ENCODE results near the gene CNTNAP2. TPM values are rescaled to one million over a fixed set of nuclear protein-coding genes. Genes with fewer than 3 reads are reported as not detected.
"Not testable (repeated sequence)": the region's sequence is repeated elsewhere in the genome, so short reads cannot be mapped to it uniquely, and the experiment has no call there.

Gene CNTNAP2
- polyA plus RNA-seq, 5 donors = 30.4 to 44.2 (median 39.8) TPM

DNA sequence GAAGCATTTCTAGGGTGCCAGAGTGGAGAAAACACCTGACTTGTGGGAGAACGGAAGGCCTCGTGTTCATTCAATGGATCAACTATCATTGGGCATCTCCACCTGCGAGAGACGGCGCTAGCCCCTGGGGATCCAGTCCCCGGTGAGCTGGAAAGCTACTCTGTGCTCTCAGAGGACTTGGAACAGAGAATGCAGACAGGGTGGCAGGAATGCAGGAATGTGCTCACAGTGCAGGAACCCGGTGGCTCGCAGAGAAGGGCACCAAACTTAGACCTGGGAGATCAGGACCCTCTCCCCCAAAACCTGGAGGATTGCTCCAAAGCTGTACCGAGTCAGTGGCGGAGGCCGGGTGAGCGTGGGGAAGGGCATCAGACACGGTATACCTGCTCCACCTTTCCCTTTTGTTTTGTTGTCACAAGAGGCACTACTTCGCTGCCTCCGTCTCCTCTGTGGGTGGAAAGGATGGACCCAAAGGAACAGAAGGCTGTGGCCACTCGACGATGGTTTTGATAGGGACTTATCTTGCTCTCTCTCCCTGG, 1905.0 kb downstream of the CNTNAP2 start:
- DNase-seq = no peak

- DNase-seq = no peak
These were observed 1906.2 kb downstream of the CNTNAP2 start for GRCh38 chr7:148022832-148023231.

DNA sequence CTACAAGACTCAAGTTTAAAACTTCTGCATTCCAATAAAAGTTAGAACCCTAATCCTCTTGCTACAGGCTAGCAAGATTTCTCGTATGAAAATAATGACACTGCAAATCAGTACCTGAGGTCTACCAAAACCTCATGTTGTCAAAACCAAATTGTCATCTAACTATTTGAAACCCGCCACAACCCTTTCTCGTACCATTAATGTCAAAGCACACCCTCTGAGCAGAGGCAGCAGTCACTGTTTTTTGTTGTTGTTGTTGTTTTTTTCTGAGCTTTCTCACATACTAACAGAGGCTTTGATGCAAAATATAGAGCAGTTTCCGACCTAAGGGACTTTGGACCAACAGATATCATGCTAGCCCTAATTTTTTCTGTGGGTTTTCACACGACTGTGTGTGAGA, 1910.1 kb downstream of the CNTNAP2 start:
- no peak for DNase-seq

- no peak for DNase-seq
These were observed 1911.6 kb downstream of the CNTNAP2 start for GRCh38 chr7:148028165-148028564.

DNA sequence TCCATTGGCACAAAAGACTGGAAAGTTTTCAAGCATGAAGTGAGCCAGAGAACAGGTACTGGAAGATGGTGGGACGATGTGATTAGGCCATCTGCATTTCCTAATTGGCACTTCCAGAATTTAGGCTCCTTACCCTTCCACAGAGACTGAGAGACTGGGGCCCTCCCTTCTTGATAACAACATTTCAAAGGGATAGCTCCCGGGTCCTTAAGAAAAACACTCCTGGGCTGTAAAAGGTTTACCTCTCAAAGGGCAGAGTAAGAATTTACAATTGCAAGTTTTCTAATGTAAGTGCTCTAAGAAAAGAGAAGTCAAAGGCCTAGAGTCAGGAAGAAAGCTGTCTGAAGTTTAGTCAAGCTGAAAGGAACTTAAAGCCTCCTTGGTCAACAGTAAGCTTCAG, 1914.4 kb downstream of the CNTNAP2 start:
- DNase-seq = no peak

DNA sequence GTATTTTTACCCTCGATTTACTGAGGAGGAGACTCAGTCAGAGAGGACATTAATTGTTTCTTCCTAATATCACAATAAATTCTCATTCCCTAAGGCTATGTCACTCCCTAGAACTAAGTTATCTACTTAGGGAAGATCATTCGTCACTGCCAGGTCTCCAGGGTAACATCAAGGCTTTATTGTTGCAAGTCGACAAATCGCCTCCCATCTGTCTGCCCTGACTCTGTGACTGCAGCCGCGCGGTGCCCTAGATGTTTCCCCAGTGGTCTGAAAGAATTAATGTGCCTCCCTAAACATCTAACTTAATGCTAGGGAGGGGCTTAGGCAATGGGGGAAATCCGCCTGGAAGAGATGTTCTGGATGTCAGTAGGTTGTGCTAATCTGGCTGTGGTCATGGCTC, 1915.2 kb downstream of the CNTNAP2 start:
- no peak for DNase-seq

DNA sequence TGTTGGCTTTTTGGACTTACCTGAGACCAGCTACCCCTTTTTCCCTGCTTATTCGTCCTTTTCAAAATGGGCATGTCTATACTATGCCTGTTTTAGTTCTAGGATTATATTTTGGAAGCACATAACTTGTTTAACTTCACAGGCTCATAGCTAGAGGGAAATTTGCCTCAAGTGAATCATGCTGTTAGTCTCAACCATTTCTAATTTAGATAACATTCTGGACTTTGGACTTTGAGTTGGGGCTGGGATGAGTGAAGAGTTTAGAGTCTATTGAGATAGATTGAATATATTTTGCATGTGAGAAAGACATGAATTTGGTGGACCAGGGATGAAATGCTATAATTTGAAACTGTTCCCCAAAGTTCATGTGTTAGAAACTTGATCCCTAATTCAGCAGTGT, 1919.3 kb downstream of the CNTNAP2 start:
- DNase-seq = no peak

GRCh38 chr7:148037044-148037443, 1920.4 kb downstream of the CNTNAP2 start:
- no peak for DNase-seq

DNA sequence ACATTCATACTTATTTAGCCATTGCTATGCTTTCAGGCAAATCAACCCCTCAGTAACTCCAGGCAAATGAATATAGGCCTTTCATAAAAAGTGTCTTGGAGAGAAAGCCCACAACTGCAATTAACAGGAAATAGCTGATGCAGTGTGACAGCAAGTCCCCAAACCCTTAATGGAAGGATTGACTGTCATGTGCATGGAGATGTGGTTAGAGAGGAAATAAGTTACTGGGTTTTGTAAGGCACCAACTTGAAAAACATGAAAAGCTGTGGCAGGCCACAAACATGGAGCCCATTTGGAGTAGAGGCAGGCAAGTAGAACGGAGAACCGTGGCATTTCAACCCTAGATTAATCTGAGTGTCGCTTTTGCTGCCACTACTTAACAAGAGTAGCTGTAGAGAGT, 1924.6 kb downstream of the CNTNAP2 start:
- DNase-seq = no peak

- DNase-seq = no peak
These were observed 1926.5 kb downstream of the CNTNAP2 start for GRCh38 chr7:148042935-148043631.

DNA sequence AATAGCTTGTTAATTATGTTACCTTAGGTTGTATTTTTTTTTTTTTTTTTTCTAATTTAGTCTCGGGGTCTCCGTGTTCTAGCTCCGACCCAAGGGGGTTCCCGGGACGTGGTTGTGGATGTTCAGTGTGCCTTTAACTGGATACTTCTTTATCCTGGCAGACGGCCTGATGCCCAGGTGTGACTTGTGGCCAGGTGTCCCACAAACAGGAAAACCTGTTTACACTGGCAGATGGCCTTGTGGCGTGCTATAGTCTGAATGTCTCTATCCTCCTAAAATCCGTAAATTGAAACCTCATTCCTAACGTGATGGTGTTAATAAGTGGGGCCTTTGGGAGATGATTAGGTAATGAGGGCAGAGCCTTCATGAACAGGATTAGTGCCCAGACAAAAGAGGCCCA, 1927.6 kb downstream of the CNTNAP2 start:
- DNase-seq = no peak

DNA sequence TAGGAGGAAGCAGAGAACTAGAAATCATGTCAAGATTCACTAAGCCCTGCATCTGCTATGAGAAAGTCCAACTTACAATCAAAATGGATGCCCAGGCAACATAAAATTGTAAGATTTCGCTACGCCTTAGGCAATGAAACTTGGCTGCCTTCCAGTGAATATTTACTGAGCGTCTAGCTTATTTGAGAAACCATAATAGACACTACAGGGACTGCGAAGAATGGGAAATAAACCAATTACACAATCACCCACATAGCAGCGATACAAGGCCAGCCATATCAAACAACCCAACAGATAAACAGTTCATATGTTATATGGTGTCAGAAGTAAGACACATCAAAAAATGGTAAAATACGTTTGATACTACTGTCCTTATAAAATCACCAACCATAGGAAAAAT, 1928.9 kb downstream of the CNTNAP2 start:
- DNase-seq = no peak

GRCh38 chr7:148049068-148049467, 1932.5 kb downstream of the CNTNAP2 start:
- no peak for DNase-seq

- no peak for DNase-seq
These were observed 1934.0 kb downstream of the CNTNAP2 start for GRCh38 chr7:148050492-148051158.

GRCh38 chr7:148056406-148056805, 1939.8 kb downstream of the CNTNAP2 start:
- no peak for DNase-seq

- no peak for DNase-seq
These were observed 1941.5 kb downstream of the CNTNAP2 start for GRCh38 chr7:148058092-148058491.

DNA sequence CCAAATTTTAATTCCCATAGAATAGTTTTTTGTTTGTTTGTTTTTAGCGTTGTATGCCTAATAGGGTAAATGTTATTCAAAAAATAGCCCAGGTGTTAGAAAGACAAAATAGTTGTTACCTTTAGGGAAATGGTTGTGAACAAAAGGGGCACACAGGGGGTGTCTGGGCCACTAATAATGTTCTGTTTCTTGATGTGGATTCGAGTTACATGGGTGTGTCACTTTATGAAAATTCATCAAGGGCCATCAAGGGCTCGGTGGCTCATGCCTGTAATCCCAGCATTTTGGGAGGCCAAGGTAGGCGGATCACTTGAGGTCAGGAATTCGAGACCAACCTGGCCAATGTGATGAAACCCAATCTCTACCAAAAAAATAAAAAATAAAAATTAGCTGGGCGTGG, 1942.2 kb downstream of the CNTNAP2 start:
- DNase-seq = no peak

GRCh38 chr7:148060724-148061123, 1944.1 kb downstream of the CNTNAP2 start:
- DNase-seq = no peak

DNA sequence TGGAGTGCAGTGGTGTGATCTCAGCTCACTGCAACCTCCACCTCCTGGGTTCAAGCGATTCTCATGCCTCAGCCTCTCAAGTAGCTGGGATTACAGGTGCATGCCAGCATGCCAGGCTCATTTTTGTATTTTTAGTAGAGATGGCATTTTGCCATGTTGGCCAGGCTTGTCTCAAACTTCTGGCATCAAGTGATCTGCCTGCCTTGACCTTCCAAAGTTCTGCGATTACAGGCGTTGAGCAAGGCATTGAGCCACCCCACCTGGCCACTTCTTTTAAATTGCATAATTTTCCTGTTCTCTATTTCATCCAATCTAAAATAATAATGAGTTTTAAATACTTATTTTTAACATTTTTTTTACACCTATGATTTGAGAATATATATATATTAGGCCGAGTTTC, 1961.5 kb downstream of the CNTNAP2 start:
- DNase-seq = not testable (repeated sequence)

- no peak for DNase-seq
These were observed 1962.8 kb downstream of the CNTNAP2 start for GRCh38 chr7:148079206-148080080.

GRCh38 chr7:148083448-148083847, 1966.8 kb downstream of the CNTNAP2 start:
- DNase-seq = no peak

DNA sequence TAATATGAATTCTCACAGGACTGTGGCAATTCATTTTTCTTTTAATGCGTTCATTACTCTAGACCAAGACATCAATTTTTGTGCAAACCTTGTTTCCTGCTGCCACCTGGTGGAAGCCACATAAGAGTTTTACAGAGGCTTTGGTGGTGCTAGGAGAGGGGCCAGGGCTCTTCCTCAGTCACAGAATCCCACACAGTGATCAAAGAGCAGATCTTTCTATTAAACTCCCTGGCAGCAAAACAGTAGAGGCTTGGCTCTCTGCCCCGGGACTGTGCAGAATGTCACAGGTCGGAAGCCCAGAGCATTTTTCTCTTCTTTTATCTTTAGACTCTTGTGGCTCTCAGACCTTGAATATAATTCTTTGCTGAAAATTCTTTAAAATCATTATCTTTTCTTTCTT, 1967.5 kb downstream of the CNTNAP2 start:
- DNase-seq = peak; percentile 82 to 84

Measured in right lung (tissue), 5 donors.